ENCODE results near the gene FOXN4.

DNA sequence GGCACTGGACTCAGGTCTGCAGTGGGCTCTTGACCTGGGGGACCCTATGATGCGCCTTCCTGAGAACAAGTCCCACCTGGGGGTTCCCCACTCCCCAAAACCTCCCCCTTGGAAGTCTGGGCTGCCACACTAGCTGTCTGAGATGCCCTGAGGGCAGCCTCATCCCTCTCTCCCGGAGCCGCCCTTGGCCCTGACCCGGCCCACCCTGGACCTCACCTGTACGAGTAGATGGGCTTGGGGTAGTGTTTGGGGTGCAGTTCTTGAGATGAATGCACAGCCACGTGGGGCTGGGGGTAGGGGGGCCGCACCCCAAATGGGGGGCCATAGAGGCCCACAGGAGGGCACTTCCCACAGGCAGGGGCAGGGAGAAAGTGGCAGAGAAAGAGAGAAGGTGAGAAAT, 21.9 kb downstream of the FOXN4 start:
- TF ChIP-seq POLR2AphosphoS5 (IDR thresholded peaks at IDR 0.05) (no peak), POLR2A (IDR thresholded peaks at IDR 0.05) (no peak)
- TF ChIP-seq, protein P1, sequence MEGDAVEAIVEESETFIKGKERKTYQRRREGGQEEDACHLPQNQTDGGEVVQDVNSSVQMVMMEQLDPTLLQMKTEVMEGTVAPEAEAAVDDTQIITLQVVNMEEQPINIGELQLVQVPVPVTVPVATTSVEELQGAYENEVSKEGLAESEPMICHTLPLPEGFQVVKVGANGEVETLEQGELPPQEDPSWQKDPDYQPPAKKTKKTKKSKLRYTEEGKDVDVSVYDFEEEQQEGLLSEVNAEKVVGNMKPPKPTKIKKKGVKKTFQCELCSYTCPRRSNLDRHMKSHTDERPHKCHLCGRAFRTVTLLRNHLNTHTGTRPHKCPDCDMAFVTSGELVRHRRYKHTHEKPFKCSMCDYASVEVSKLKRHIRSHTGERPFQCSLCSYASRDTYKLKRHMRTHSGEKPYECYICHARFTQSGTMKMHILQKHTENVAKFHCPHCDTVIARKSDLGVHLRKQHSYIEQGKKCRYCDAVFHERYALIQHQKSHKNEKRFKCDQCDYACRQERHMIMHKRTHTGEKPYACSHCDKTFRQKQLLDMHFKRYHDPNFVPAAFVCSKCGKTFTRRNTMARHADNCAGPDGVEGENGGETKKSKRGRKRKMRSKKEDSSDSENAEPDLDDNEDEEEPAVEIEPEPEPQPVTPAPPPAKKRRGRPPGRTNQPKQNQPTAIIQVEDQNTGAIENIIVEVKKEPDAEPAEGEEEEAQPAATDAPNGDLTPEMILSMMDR (IDR thresholded peaks at IDR 0.05): no peak
